ENCODE data around the gene CAPN9.
"Not testable (repeated sequence)": the region's sequence is repeated elsewhere in the genome, so short reads cannot be mapped to it uniquely, and the experiment has no call there.

Gene CAPN9

DNA sequence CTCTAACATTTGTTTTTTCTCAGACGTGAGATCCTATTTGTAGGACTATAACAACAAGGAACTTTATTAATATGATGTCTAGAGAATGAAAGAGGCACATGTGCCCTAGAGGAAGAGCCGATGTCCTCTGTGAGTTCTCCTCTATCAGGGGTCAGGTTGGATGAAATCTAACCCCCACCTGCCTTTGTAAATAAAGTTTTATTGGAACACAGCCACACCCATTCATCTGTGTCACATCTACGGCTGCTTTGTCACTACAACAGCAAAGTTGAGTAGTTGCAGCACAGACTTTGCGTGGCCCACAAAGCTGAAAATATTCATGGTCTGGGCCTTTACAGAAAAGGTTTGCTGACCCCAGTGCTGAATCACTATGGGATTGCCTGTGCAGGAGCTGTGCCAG, 571 bp upstream of the CAPN9 start:
- DNase-seq (ENCODE audit: low read depth in 2 of 2): no peak

DNA sequence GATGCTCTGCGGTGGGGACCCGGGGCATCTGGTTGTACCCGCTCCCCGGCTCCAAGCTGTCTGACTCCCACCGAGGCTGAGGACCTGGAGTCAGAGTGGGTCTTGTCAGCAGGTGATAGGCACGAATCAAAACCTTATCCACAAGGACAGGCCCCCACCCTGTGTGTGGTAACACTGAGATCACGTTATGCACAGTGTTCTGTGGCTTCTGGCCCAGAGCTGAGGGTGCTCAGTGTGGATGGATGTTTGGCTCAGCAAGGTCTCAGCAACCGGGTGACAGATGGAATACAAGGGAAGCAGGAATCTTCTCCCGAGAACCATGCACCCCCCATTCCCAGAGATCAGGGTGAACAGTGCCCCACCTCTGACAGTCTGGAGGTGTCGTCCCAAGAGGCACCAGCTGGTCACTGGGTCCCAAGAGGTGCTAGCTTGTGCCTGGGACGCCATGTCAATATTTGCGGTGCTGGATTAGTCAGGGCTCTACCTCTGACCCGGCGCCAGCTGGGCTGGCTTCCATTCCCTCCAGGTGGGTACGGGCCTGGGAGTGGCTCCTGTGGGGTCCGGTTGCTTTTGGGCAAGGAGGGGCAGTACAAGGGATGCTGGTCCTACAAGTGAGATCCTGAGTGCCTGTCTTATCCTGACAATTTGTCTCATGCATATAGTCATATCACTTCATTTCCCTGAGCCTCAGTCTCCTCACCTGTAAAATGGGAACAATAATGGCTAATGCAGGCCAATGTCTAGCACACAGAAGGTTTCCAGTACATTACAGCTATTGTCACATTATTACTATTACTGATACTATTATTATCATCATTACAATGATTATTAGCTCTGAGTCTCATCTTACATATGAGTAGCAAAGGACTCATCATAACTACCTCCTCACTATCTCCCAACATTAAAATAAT, 957 bp downstream of the CAPN9 start:
- DNase-seq (ENCODE audit: low read depth in 2 of 2): no peak

DNA sequence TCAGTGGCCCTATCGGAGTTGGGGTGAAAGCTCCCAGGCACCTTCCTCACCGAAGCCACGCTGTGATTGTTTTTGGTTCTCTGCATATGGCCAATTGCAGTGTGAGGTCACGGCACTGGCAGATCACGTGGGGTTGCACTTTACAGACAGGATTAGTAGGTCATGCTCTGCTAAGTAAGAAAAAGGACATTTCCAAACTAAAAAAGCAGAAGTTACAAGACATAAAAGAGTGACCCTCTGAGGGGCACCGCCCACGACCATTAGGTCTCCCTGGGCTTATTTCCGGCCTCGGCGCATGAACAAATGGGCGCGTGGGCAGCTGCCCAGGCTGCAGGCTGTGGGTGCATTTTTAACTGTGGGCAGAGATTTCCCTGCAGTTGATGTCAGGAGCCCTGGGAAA, 2.0 kb downstream of the CAPN9 start:
- no peak for DNase-seq (ENCODE audit: low read depth in 2 of 2)

DNA sequence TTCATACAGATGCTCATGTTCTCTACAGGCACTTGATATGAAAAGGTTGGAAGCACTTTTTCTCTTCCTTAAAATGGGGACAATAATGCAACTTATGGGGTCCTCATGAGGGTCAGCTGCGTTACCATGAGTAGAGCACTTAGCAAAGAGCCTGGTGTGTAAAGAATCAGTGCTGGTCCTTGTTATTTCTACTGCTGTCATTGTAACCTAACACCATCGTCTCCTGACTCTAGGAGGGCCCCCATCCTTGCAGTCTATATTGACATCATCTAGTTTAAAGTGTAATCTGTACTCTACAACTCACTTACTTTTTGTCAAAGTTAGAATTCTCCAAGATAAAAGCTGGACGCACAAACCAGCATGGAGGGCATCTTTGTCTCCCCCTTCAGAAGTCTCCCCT, 2.4 kb downstream of the CAPN9 start:
- DNase-seq (ENCODE audit: low read depth in 2 of 2): no peak

DNA sequence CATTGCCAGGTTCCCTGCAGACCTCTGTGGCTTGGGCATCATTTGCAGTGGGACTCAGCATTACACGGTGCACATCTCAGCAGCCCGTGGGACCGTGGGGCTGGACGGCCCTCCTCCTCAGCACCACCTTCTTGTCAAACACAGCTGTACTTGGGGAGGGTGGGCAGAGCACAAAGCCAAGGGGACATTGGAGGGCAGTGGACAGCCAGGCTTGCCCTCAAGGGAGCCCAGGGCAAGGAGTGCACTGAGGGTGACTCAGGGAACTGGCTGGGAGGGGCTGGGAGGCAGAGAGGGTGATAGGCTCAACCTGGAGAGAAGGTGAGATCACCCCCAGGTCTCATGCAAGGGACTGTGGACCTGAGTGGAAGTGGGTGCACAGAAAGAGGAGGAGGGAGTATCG, 3.4 kb downstream of the CAPN9 start:
- no peak for DNase-seq (ENCODE audit: low read depth in 2 of 2)

DNA sequence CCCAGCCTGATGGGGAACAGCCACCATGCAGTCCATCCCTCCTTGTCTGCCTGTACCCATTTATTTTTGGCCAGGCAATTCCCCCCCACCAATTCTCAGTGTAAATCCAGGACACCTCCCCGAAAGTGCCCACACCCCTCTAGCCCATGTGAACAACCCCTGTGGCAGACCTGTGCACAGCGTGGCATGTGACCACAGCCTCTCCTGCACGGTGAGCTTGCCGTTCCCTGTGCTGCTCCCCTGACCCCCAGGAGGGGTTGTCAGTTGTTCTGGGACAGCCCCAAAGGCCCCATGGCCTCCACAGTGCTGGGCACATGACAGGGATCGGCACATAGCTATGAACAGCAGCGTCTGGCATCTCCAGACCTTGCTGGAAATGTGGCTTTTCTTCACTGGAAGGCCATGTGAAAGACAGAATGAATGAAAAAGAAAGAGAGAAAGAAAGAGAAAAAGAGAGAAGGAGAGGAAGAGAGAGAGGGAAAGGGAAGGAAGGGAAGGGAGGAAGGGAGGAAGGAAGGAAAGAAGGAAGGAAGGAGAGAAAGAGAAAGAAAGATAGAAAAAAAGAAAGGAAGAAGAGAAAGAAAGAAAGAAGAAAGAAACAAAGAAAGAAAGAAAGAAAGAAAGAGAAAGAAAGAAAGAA, 3.9 kb downstream of the CAPN9 start:
- DNase-seq (ENCODE audit: low read depth in 2 of 2): no peak

DNA sequence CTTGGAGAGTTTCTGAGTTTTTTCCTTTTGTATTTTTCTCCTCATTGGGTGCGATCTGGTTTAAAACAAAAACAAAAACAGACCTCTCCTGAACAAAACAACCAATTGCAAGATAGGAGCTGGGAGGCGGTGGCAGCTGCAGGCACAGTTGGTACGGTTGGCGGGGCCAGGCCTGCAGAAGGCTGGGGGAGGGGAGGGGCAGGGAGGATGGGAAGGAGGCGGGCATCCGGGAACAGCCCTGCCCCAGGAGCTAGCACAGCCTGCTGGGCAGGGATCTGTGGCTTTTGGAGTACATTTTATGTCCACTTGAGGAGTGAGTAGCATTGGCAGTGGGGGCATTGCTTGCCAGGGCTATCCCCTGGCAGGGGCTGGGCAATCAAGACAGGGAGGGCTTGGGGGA, 5.2 kb downstream of the CAPN9 start:
- no peak for DNase-seq (ENCODE audit: low read depth in 2 of 2)

DNA sequence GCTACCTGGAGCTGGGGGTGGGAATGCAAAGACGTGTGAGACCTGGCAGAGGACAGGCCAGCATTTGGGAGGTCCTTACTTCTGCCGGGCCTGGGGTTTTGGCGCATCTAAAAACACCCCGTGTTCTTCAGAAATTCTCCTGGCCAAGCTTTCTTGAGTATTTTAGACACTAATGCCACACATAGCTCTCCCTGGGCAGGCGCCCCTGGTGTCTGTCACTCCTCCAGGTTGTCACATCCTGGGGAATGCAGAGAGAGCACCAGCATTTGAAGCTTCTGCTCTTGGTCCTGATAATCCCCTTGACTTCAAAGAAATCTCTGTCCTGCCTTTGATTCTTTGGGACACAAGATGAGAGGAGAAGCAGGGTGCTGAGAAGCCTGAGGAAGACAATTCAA, 6.0 kb downstream of the CAPN9 start:
- no peak for DNase-seq (ENCODE audit: low read depth in 2 of 2)

DNA sequence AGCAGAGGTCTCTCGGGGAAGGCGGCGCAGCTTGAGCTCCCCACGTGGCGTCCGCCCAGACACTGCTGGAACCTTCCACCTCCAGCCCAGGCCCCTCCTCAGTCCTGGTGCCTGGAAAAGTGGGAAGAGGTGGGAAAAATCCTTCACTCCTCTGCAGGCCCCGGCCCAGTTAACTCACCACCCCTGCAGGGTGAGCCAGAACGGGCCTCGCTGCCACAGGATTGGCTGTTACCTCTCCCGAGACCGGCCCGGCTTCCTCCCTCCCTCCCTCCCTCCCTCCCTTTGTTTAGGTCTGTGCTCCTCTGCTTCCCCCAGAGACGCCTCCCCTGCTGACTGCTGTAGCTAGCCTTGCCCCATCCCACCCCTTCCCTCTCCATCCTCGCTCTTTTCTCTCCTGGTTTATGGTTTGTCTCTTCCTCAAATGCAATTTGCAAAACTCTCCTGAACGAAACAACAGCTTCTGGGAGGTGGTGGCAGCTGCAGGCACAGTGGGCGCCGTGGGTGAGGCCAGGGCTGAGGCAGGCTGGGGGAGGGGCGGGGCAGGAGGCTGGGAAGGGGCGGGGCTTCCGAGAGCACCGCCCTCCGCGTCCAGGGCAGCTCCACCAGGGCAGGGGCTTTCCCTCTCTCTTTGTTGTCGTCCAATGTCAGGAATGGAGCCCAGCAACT, 6.5 kb downstream of the CAPN9 start:
- no peak for DNase-seq (ENCODE audit: low read depth in 2 of 2)

DNA sequence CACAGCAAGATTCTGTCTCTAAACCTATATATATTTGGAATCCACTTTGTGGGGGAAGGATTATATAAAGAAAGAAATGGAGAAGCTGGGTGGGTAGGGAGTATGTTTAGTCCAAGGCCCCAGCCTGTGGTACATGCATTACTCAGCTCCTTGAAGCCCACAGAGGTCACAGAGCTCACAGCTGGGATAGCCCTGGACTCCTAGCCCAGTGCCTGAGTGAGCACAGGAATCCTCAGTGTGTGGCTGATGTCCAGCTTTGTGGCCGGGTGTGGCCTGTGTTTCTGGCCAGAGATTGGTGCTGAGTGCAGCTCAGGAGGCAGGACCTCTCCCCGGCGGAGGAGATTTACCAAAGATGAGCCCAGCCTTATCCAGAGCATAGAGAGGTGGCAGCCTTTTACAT, 7.6 kb downstream of the CAPN9 start:
- no peak for DNase-seq (ENCODE audit: low read depth in 2 of 2)

DNA sequence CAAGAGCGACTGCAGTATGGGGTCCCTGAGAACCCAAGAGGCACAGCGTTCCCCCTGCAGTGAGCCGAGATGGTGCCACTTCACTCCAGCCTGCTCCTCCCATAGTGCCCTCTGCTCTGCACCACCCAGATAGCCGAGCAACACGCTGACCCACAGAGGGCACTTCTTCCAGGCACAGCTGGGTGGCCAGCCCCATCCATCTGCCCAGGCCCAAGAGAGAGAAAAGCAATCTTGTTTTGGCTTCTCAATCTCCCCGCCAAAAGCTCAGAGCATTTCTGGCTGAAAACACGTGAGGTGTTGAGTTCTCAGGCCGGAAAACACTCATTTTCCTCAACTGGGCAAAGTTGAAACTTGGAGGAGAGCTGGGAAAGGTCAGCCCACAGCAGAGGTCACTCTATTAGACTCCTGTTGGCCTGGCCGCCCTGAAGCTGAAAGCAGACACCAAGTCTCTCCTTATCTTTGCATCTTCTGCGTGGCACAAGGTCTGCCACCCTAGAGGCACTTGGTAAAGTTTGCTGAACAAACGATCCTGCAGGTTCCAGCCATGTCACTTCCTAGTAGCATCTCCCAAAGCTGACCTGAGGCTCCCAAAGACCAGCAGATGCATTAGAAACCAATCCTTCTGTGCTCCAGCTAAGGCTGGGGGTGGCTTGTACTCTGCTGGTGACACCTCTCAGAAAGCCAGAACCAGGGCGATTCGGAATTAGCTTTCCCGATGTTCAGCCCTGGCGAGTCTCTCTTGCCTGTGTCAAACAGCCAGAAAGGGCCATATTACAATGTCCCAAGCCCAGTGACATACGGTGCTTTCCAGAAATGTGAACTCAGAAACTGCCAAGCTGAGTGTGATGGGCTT, 10.9 kb downstream of the CAPN9 start:
- no peak for DNase-seq (ENCODE audit: low read depth in 2 of 2)

DNA sequence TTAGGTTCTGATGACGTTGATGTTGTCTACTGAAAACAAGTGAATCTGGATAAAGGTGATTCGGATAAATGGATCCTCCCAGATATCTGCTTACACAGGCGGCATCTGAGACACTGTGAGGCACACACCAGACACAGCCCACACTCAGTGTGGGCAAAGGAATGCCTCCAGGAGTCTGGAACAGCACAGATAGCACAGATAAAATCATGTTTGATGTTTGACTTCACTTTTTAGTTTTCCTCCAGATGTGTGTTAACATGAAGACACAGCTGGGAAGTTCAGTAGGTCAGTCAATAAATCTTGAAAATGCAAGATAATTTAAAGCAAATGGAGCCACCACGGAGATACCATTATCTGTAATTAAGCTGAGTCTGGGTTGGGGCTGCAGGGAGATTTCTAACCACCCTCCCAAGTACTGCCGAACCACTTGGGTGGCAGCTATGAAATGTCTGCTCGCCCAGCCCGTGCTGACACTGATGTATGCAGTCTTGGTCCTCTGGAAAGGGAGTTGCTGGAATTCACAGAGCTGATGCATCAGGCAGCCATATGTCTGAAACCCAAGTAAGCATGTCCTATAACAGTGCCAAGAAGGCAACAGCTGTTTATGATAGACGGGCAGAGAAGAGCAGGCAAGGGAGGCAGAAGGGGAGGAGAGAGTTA, 11.7 kb downstream of the CAPN9 start:
- no peak for DNase-seq (ENCODE audit: low read depth in 2 of 2)

DNA sequence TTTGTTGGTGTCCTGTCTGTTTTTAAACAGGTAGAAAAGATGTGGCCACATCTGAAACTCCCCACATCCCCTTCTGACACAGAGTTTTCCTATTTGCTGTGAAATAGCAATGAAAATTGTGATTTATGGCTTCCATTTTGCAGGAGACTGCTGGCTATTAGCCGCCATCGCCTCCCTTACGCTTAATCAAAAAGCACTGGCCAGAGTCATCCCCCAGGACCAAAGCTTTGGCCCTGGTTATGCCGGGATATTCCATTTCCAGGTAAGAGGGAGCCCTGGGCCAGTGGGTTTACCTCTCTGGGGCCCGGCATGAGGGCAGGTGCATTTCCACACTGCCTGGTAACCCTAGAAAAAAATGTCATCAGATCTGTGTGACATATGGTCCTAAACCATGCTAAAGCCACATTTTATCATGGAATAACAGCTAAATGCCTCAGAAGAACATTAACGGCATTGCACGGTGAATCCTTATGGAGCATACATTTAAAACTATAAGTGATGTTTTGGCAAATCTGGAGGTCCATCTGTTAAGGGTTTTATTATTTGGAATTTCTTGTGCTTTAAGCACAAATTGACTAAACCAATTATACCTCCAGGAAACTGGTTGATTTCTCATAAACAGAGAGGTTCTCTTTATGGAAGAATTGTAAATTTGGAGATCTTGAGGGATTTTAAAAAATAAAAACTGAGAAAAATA, 12.3 kb downstream of the CAPN9 start:
- no peak for DNase-seq (ENCODE audit: low read depth in 2 of 2)

DNA sequence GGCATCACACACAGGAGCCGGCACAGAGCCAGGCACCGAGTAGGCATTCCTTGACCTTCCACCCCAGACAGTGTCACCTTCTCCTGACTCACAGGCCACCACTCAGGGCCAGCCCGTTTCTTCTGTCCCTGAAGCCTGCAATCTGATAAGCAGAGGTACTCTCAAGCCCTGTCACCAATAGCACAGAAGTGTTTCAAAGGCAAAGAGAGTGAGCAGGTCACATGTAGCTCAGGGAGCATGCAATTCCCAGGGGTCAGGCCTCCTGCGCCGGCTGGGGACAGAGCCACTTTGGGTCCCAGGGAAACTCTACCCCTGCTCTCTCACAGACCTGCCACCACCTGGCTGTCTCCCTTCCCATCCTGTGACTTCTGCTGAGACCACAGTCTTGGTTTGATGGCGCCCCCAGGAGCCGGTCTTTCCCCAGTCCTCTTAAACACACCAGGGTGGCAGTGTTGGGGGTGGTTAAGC, 13.2 kb downstream of the CAPN9 start:
- DNase-seq (ENCODE audit: low read depth in 2 of 2): no peak

DNA sequence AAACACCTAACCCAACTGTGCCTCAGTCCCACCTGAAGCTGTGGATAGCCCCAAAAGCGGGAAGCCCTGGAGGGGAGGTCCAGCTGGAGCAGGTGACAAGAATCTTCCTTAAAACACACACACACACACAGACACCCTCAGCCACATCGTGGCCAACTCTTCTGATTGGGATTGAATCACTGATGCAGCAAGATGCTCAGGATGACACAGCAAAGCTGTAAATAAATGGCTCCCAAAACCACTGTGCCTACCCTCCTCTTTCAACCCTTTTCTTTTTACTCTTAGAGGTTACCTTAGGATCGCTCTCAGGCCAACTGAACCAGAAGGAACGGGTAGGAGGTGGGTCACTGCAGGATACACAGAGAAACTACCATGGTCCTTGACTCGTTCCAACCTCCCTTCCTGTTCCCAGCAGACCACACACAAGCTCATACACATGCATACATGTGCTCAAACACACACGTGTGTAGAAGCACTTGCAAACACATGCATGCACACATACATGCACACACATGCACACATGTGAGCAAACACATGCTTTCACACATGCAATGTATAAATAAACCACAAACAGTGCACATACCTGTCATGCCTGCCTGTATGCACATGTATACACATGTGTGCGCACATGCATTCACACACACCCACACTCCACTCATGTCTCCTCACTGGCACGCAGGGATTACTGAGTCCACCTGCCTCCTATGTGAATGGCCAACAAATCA, 14.4 kb downstream of the CAPN9 start:
- DNase-seq (ENCODE audit: low read depth in 2 of 2): no peak

DNA sequence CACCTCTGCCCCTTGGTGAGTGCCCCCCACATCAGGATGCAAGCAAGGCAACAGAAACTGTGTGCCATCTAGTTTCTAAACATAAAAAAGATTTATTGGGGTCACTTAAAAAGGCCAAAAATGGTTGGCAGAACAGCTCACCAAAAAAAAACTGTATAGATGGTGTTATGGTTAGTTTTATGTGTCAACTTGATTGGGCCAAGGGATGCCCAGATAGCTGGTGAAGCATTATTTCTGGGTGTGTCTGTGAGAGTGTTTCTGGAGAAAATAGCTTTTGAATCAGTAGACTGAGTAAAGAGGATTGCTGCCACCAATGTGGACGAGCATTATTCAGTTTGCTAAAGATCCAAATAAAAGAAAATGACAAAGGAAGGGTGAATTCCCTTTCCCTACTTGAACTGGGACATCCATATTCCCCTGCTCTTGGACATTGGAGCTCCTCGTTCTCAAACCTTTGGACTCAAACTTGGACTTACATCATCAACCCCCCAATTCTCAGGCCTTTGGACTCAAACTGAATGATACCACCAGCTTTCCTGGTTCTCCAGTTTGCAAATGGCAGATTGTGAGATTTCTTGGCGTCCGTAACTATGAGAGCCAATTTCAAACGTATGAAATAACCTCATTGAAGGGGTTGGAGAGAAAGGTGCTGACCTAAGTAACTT, 16.9 kb downstream of the CAPN9 start:
- DNase-seq (ENCODE audit: low read depth in 2 of 2): no peak

DNA sequence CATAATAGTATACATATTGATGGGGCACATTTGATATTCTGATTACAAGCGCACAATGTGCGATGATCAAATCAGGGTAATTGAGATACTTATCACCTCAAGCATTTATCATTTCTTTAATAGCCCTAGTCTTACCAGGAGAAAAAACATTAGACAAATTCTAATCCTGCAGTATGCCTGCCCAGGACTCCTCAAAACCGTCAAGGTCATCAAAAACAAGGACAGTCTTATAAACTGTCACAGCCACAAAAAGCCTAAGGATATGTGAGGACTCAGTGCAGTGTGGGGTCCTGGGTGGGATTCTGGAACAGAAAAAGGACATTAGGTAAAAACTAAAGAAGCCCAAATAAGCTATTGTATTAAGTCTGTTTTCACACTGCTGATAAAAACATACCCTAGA, 19.1 kb downstream of the CAPN9 start:
- DNase-seq (ENCODE audit: low read depth in 2 of 2): no peak

DNA sequence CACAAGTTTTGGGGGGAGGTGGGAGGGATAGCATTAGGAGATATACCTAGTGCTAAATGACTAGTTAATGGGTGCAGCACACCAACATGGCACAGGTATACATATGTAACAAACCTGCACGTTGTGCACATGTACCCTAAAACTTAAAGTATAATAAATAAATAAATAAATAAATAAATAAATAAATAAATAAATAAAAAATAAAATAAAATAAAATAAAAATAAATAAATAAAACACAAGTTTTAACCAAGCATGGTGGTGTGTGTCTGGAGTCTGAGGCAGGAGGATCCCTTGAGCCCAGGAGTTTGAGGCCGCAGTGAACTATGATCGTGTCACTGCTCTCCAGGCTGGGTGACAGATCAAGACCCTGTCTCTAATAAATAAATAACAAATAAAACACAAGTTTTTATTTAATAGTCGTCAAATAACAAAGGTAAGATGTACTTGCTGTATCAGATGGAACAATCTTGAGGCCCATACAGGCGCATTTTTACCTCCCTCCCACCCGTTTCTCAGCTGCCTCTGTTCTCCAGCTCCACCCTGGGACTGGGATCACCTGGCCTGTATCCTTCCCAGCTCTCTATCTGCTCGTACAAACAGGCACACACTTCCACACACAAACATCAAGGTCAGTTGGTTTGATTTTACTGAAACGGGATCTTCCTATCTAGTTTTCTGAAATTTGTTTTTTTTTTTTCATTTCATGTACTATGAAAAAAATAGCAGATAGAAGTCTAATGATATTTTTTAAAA, 20.8 kb downstream of the CAPN9 start:
- DNase-seq (ENCODE audit: low read depth in 2 of 2): not testable (repeated sequence)
